IPS DF 19.7 (cell line): Measurements from ENCODE around the gene CATSPERD.

ENCODE experiments used
- DNase-seq: peaks from one replicate; pipeline ENCODE4 v3.0.0-alpha.2; 2013; ENCODE audit warnings: low read depth, low spot score

The CATSPERD gene

DNA sequence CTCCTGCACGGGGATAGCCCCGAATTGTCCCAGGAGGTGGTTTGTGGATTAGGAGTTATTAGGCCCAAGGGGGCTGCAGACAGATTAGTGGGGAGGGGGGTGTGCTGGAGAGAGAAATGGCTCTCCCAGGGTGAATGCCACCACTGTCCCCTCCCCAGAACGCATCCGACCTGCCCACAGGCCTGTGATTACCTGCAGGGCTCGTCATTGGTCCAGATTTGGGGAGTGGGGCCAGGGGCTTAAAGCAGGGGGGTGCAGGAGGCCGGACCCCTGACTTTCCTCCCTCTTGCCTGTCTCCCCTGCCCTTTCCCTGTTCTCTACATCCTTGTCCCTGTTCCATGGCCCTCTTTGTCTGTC, 85.7 kb downstream of the CATSPERD start:
- no peak for DNase-seq

DNA sequence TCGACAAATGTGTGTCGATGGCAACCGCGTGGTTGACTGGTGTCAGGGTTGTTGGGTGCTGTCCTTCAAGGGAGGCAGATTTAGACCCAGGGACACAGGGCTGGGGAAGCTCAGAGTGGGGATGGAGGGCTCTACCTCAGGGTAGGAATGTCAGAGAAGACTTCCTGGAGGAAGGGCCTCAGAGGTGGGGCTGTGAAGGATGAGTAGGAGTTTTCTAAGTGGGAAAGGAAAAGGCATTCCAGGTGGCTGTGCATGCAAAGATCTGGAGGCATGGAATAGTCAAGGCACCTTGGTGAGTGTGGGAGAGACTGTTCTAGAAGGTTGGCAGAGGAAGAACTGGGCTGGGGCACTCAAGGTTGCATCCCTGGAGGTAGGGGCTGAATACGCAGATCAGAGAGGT, 86.5 kb downstream of the CATSPERD start:
- no peak for DNase-seq

DNA sequence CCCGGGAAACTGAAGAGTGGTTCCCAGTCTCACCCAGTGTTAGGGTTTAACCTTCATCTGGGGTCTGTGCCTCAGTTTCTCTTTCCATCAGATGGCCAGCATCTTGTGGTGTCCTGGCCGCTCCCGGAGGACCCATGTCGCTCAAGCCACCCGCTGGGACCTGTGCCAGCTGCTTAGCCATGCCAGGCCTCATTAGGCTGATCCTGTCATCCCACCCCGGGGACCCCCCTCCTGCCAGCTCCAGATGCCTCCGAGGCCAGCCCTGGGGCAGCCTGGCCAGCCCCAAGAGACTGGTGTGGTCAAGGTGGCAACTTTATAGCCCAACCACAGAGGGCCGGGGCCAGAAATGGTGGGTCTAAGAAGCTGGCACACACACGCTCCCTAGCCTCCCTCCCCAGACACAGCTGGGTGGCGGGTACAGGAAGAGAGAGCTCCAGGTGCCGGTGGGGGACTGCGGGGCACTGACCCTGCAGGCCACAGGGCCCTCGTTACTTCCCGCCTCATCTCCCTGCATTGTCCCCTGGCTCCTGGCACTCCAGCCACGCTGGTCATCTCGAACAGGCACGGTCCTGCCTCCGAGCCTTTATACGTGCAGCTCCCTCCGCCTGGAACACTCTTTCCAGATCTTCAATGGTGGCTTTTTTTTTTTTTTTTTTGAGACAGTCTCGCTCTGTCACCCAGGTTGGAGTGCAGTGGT, 87.8 kb downstream of the CATSPERD start:
- DNase-seq: no peak

GRCh38 chr19:5809053-5809452, 88.6 kb downstream of the CATSPERD start:
- DNase-seq: no peak

- no peak for DNase-seq
These were observed 89.0 kb downstream of the CATSPERD start for GRCh38 chr19:5809469-5809868.

- no peak for DNase-seq
These were observed 90.7 kb downstream of the CATSPERD start for GRCh38 chr19:5811117-5811516.

- DNase-seq: no peak
These were observed 93.8 kb downstream of the CATSPERD start for GRCh38 chr19:5814123-5814851.

- no peak for DNase-seq
These were observed 94.4 kb downstream of the CATSPERD start for GRCh38 chr19:5814852-5815246.

- DNase-seq: no peak
These were observed 96.8 kb downstream of the CATSPERD start for GRCh38 chr19:5817218-5817617.

GRCh38 chr19:5818594-5818993, 98.2 kb downstream of the CATSPERD start:
- no peak for DNase-seq

GRCh38 chr19:5820785-5821184, 100.3 kb downstream of the CATSPERD start:
- no peak for DNase-seq

DNA sequence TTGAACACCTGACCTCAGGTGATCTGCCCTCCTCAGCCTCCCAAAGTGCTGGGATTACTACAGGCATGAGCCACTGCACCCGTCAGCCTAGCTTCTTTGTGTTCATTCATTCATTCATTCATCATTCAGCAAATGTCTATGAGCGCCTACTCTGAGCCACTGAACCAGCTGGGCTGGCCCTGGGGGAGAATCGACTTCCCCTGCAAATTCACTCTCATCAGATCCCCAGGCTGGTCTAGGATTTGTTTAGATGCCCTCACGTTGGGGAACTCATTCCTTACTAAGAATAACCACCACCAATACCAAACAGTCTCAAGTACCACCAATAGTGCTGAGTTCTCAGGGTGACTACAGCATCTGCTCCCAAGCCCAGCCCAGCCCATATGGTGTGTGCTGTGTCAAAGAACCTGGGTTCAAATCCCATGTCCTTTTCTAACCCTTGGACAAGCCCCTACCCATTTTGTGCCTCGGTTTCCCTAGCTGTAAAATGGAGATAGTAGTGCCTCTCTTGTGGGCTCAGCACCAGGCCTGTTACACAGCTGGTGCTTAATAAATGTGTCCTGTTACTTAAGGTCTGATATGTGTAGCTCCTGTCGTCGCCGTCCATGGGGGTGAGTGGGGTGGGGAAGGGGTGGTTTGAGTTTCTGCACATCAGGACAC, 101.2 kb downstream of the CATSPERD start:
- DNase-seq: no peak

GRCh38 chr19:5822181-5822844, 101.9 kb downstream of the CATSPERD start:
- DNase-seq: no peak

GRCh38 chr19:5823579-5824281, 103.3 kb downstream of the CATSPERD start:
- DNase-seq: no peak

DNA sequence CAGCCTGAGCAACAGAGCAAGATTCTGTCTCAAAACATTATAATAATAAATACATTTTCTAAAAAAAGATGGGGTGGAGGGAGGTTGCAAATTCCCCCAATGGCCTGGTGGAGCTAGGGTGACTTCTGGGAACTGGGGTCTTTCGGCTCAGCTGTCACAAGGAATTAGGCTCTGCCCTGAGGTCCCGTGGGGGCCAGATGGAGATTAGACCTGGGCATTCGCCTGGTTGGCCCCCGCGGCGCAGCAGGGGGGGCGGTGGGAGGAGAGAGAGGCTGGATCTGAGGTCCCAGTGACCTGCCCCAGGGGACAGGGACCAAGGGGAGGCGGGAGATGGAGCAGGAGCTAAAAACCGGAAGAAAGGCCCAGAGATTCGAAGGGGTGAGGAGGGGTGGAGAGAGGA, 104.3 kb downstream of the CATSPERD start:
- DNase-seq: no peak

- no peak for DNase-seq
These were observed 104.7 kb downstream of the CATSPERD start for GRCh38 chr19:5825178-5825577.

DNA sequence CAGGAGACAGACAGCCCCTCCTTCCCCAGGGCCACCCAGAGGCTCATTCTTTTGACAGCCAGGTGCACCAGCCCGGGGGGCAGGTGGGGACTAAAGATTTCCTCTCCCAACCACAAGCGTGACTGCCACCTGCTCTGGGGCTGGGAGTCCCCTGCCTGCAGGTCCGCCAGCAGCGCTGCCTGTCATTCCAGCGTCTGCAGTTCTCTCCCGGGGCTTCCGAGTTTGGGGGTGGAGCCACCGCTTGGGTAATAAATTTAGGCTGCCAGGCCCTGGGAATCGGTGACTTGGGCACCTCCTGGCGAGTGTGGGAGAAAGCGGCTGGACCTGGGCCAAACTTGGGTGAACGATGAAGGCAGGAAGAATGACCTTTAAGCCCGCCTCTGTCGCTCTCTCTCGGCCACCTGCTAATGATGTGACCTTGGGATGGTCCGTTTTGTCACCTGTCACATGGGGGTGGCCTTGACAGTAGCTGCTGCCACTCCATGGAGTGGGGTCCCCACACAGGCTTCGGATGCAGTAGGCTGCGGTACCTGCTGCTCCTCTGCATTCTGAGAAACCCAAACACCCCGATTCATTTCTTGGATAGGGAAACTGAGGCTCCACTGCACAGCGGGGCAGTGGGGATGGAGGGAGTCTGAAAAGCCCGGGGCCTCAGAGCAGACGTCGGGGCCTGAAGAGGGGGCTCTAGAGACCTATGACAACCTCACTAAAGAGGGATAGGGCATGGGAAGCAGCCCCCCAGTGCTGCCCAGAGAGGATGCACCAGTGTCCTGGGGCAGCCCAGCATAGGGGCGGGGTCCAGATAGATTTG, 106.3 kb downstream of the CATSPERD start:
- DNase-seq: no peak

GRCh38 chr19:5827342-5827890, 107.0 kb downstream of the CATSPERD start:
- no peak for DNase-seq

DNA sequence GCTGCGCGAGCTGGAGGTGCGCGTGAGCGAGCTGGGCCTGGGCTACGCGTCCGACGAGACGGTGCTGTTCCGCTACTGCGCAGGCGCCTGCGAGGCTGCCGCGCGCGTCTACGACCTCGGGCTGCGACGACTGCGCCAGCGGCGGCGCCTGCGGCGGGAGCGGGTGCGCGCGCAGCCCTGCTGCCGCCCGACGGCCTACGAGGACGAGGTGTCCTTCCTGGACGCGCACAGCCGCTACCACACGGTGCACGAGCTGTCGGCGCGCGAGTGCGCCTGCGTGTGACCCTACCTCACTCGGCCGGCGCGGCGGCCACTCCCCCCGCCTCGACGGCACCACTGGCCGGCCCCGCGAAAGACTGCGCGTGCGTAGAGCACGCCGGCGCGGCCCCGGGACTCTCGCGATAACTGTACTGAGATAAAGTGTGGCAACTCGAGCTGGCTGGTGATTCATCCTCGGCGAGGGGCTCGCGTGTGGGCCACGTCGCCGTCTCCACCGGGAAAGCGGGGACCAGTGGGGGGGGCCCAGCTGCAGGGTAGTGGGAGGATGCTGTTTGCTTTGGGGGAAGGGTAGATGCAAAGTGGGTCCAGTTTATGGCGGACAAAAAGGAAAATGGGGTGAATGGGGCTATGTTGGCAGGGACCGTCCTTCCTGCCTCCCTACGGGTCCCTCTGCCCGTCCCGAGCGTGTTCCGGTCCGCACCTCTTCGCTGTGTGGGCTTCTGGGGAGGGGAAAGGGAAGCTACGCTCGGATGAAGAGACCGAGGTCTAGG, 107.6 kb downstream of the CATSPERD start:
- no peak for DNase-seq
